ENCODE measurements around the gene MED4.

The MED4 gene

GRCh38 chr13:48094781-48095502, at the start of gene MED4:
TSS of gene MED4 (minus strand) at chr13:48095104. CDS start at chr13:48095078, 26 bp downstream.
- peak; percentile 55 for DNase-seq

GRCh38 chr13:48144413-48145035, 49.6 kb upstream of the MED4 start:
- DNase-seq = no peak

GRCh38 chr13:48142436-48142835, 47.5 kb upstream of the MED4 start:
- no peak for DNase-seq

- DNase-seq = no peak
Measured at GRCh38 chr13:48138270-48138669, 43.4 kb upstream of the MED4 start.

- peak; percentile 0 for DNase-seq
Measured at GRCh38 chr13:48132961-48133360, 38.1 kb upstream of the MED4 start.

GRCh38 chr13:48131533-48131932, 36.6 kb upstream of the MED4 start:
- no peak for DNase-seq

- DNase-seq = peak; percentile 41
Measured at GRCh38 chr13:48126944-48127830, 32.3 kb upstream of the MED4 start.

- no peak for DNase-seq
Measured at GRCh38 chr13:48125794-48126228, 30.9 kb upstream of the MED4 start.

- no peak for DNase-seq
Measured at GRCh38 chr13:48123812-48124211, 28.9 kb upstream of the MED4 start.

- no peak for DNase-seq
Measured at GRCh38 chr13:48121733-48122132, 26.8 kb upstream of the MED4 start.

GRCh38 chr13:48120241-48120640, 25.3 kb upstream of the MED4 start:
- DNase-seq = no peak

- no peak for DNase-seq
Measured at GRCh38 chr13:48118030-48118429, 23.1 kb upstream of the MED4 start.

- DNase-seq = no peak
Measured at GRCh38 chr13:48116808-48117207, 21.9 kb upstream of the MED4 start.

GRCh38 chr13:48113756-48114130, 18.8 kb upstream of the MED4 start:
- DNase-seq = no peak

- DNase-seq = no peak
Measured at GRCh38 chr13:48112896-48113755, 18.2 kb upstream of the MED4 start.

- DNase-seq = no peak
Measured at GRCh38 chr13:48110931-48111721, 16.2 kb upstream of the MED4 start.

- DNase-seq = no peak
Measured at GRCh38 chr13:48110132-48110868, 15.4 kb upstream of the MED4 start.

- DNase-seq = no peak
Measured at GRCh38 chr13:48108106-48108505, 13.2 kb upstream of the MED4 start.

GRCh38 chr13:48097793-48098192, 2.9 kb upstream of the MED4 start:
- DNase-seq = no peak

- no peak for DNase-seq
Measured at GRCh38 chr13:48096670-48097069, 1.8 kb upstream of the MED4 start.

- no peak for DNase-seq
Measured at GRCh38 chr13:48094404-48094780, 512 bp downstream of the MED4 start.

All from NCI-H524 treated with DMSO at 0.1 percent for 48 hours (cell line).